GM19239 (cell line): ENCODE results near the gene ZNF248.
"Not testable (repeated sequence)": the region's sequence is repeated elsewhere in the genome, so short reads cannot be mapped to it uniquely, and the experiment has no call there.

ENCODE experiments used
- DNase-seq: peaks from one replicate; pipeline ENCODE4 v3.0.0; 2011; ENCODE audit warnings: low spot score; ENCODE audit not compliant: insufficient read length
- FAIRE-seq: peaks from 2 replicates; lab custom pipeline; 2011; peaks lifted over from hg19 to GRCh38; lab: Jason Lieb, UNC

ZNF248 gene

GRCh38 chr10:37754538-37755323 is 102.7 kb downstream of the ZNF248 start:
- DNase-seq (no peak), FAIRE-seq (no peak)

- DNase-seq, result no peak
- FAIRE-seq, result no peak
Measured at GRCh38 chr10:37752334-37752875, 105.0 kb downstream of the ZNF248 start.

DNA sequence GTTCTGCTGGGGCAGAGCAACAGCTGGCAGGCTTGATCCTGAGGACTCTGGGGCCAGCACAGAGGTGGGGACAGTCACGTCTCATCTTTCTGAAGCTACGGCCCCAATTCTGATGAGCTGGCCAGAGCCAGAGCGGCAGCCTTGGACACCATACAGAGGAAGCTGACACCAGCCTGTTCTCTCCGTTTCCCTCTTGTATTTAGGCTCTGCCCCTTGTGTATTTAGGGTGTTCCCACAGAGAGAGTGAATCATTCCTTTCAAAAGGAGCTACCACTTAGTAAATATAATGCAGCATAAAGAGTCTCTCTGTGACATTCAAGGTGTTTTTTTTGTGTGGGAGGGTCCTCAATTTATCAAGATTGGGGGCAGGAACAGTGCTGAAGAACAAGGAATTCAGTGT is 109.2 kb downstream of the ZNF248 start:
- no peak for DNase-seq
- no peak for FAIRE-seq

DNA sequence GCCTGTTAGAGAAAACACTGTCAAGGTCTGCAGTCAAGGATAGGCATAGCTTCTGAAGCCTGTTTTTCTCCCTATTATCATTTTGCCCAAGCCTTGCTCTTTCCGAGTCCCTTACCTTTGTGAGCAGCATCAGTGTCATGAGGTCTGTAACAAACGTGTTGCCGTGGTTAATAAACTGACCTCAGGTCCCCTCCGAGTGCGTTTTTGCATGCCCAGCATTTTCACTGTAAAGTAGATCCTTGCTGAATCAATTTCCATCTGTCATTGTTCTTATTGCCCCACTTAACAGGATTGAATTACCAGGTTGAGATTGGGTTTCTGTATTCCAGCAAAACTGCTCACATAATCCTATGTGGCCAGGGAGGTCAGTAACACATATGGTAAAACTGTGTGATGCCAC is 110.3 kb downstream of the ZNF248 start:
- no peak for DNase-seq

GRCh38 chr10:37741831-37742230 is 115.6 kb downstream of the ZNF248 start:
- no peak for DNase-seq

More for the DNA sequence above, 110.3 kb downstream of the ZNF248 start:
- no peak for FAIRE-seq

GRCh38 chr10:37739181-37739580 is 118.2 kb downstream of the ZNF248 start:
- no peak for FAIRE-seq

More at GRCh38 chr10:37741831-37742230, 115.6 kb downstream of the ZNF248 start:
- no peak for FAIRE-seq

GRCh38 chr10:37738241-37738640 is 119.2 kb downstream of the ZNF248 start:
- FAIRE-seq, result not testable (repeated sequence)

More at GRCh38 chr10:37739181-37739580, 118.2 kb downstream of the ZNF248 start:
- DNase-seq, result no peak

GRCh38 chr10:37737336-37737735 is 120.1 kb downstream of the ZNF248 start:
- no peak for FAIRE-seq

More at GRCh38 chr10:37738241-37738640, 119.2 kb downstream of the ZNF248 start:
- not testable (repeated sequence) for DNase-seq

GRCh38 chr10:37736120-37736519 is 121.3 kb downstream of the ZNF248 start:
- DNase-seq, result no peak
- FAIRE-seq, result no peak

More at GRCh38 chr10:37737336-37737735, 120.1 kb downstream of the ZNF248 start:
- DNase-seq, result no peak

- DNase-seq, result no peak
- no peak for FAIRE-seq
Measured at GRCh38 chr10:37734971-37735370, 122.4 kb downstream of the ZNF248 start.
